ENCODE data around the gene HDAC4.
"Not testable (repeated sequence)": the region's sequence is repeated elsewhere in the genome, so short reads cannot be mapped to it uniquely, and the experiment has no call there.

- not testable (repeated sequence) for TF ChIP-seq EP300, CTCF (IDR thresholded peaks at IDR 0.05)
Observed at GRCh38 chr2:239176138-239176803, 224.5 kb downstream of the HDAC4 start.
